GM12875 (cell line): Measurements from ENCODE around the gene COG5.

Source experiments
- H3K4me3 ChIP-seq: one replicate; pipeline ENCODE4 v1.5.1; 2011; ENCODE audit warnings: low read depth, low read length, control low read depth
- CTCF ChIP-seq: IDR thresholded peaks from 2 replicates; pipeline ENCODE4 v1.5.1; 2011; ENCODE audit warnings: low read depth, mild to moderate bottlenecking, control low read depth, inconsistent platforms, low read length, moderate library complexity, borderline replicate concordance; ENCODE audit not compliant: insufficient read depth

The COG5 gene

GRCh38 chr7:107506674-107507339 is 56.9 kb downstream of the COG5 start:
- TF ChIP-seq CTCF, result no peak
- H3K4me3 ChIP-seq, result no peak overlapping the region

GRCh38 chr7:107505997-107506673 is 57.6 kb downstream of the COG5 start:
- no peak for TF ChIP-seq CTCF
- no peak overlapping the region for H3K4me3 ChIP-seq

GRCh38 chr7:107505362-107505761 is 58.4 kb downstream of the COG5 start:
- H3K4me3 ChIP-seq, result no peak overlapping the region
- no peak for TF ChIP-seq CTCF

- no peak for TF ChIP-seq CTCF
- no peak overlapping the region for H3K4me3 ChIP-seq
Measured at GRCh38 chr7:107503687-107504086, 60.0 kb downstream of the COG5 start.

GRCh38 chr7:107502797-107503196 is 60.9 kb downstream of the COG5 start:
- H3K4me3 ChIP-seq, result no peak overlapping the region
- TF ChIP-seq CTCF, result no peak

- TF ChIP-seq CTCF, result no peak
- no peak overlapping the region for H3K4me3 ChIP-seq
Measured at GRCh38 chr7:107502154-107502553, 61.6 kb downstream of the COG5 start.

GRCh38 chr7:107501593-107501992 is 62.1 kb downstream of the COG5 start:
- peak; percentile 47; the same call in 1 of the 2 replicates for TF ChIP-seq CTCF
- H3K4me3 ChIP-seq, result no peak overlapping the region
